PC-3 (cell line): ENCODE results near the gene XPR1. TPM values are rescaled to one million over a fixed set of nuclear protein-coding genes. Genes with fewer than 3 reads are reported as not detected.

Experiments
- ATAC-seq: fragments of 200-7000 bp; cut with Tn5 transposase; 2 replicates; pipeline ENCODE4 v1.9.1; 2020; ENCODE audit warnings: mild to moderate bottlenecking, moderate library complexity
- BruUV-seq: library from RNA; stranded (reverse); fragments of 400-500 nt; replicated peaks from 2 replicates; lab custom pipeline; 2021; lab: Mats Ljungman, UMichigan
- CTCF ChIA-PET: fragments of 300-600 bp; sonication (Branson Sonifier 250); formaldehyde crosslinking; loops from one replicate; lab custom pipeline; 2022; ENCODE audit warnings: antibody characterized with exemption; lab: Charles Lee
- POLR2A ChIA-PET: fragments of 300-600 bp; sonication (Branson Sonifier 250); formaldehyde crosslinking; loops from one replicate; lab custom pipeline; 2022; ENCODE audit warnings: antibody characterized with exemption; ENCODE audit not compliant: unreplicated experiment; lab: Charles Lee
- DNase-seq: peaks from one replicate; pipeline ENCODE4 v3.0.0-alpha.2; 2015
- H2AFZ ChIP-seq: fragments of 300-600 bp; sonication (generic); 2 replicates; pipeline ENCODE4 v1.6.0; 2016; ENCODE audit warnings: antibody characterized with exemption, low read length
- H3F3A ChIP-seq: fragments of 300-600 bp; sonication (generic); one replicate; pipeline ENCODE4 v1.6.0; 2017; ENCODE audit warnings: antibody characterized with exemption, low read length, control low read depth, mild to moderate bottlenecking; ENCODE audit not compliant: unreplicated experiment
- H3K27ac ChIP-seq: fragments of 300-600 bp; sonication (generic); 2 replicates; pipeline ENCODE4 v1.5.1; 2016; ENCODE audit warnings: mild to moderate bottlenecking, low read length
- H3K27me3 ChIP-seq: fragments of 300-600 bp; sonication (generic); 2 replicates; pipeline ENCODE4 v1.6.1; 2016; ENCODE audit warnings: low read length, mixed read lengths
- H3K36me3 ChIP-seq: fragments of 300-600 bp; sonication (generic); 2 replicates; pipeline ENCODE4 v1.6.1; 2016; ENCODE audit warnings: low read depth, mixed run types, low read length, mixed read lengths
- H3K4me1 ChIP-seq: fragments of 300-600 bp; sonication (generic); 2 replicates; pipeline ENCODE4 v1.5.1; 2016; ENCODE audit warnings: low read length; ENCODE audit not compliant: insufficient read depth
- H3K4me2 ChIP-seq: fragments of 300-600 bp; sonication (generic); 2 replicates; pipeline ENCODE4 v1.6.0; 2016; ENCODE audit warnings: low read length
- H3K4me3 ChIP-seq: fragments of 300-600 bp; sonication (generic); 2 replicates; pipeline ENCODE4 v1.5.1; 2016; ENCODE audit warnings: mild to moderate bottlenecking, low read length, mixed read lengths
- H3K79me2 ChIP-seq: fragments of 300-600 bp; sonication (generic); 2 replicates; pipeline ENCODE4 v1.6.1; 2017; ENCODE audit warnings: low read length, mixed read lengths
- H3K9ac ChIP-seq: fragments of 300-600 bp; sonication (generic); 2 replicates; pipeline ENCODE4 v1.6.0; 2016; ENCODE audit warnings: mild to moderate bottlenecking, low read length
- H3K9me2 ChIP-seq: fragments of 300-600 bp; sonication (generic); replicated peaks from 2 replicates; pipeline ENCODE4 v1.6.1; 2016; ENCODE audit warnings: mixed run types, low read length, mixed read lengths
- H3K9me3 ChIP-seq: fragments of 300-600 bp; sonication (generic); 2 replicates; pipeline ENCODE4 v1.6.1; 2016; ENCODE audit warnings: low read length, mixed read lengths
- H4K20me1 ChIP-seq: fragments of 300-600 bp; sonication (generic); 2 replicates; pipeline ENCODE4 v1.6.1; 2016; ENCODE audit warnings: low read length, mixed read lengths
- EZH2 ChIP-seq: fragments of 300-600 bp; sonication (generic); IDR thresholded peaks from one replicate; pipeline ENCODE4 v1.6.1; 2017; ENCODE audit warnings: antibody characterized with exemption, mild to moderate bottlenecking, low read length; ENCODE audit not compliant: unreplicated experiment
- EZH2phosphoT487 ChIP-seq: fragments of 300-600 bp; sonication (generic); IDR thresholded peaks from 2 replicates; pipeline ENCODE4 v1.6.1; 2018; ENCODE audit warnings: mild to moderate bottlenecking, antibody characterized with exemption, low read length, borderline replicate concordance
- intact Hi-C: fragments of 100-400 bp; cut with micrococcal nuclease; formaldehyde crosslinking; loops from 2 replicates; pipeline ENCODE4 v1.9.0; 2023
- total RNA-seq: library from RNA; depleted of rRNA; stranded (reverse); fragments of >200 nt; gene quantifications from 2 replicates; pipeline ENCODE4 v1.2.3, GENCODE V29; 2014
- TF ChIP-seq, protein P1 (sequence below): fragments of 300-600 bp; sonication (generic); conservative IDR thresholded peaks from 2 replicates; pipeline ENCODE4 v1.5.1; 2017; ENCODE audit warnings: antibody characterized with exemption, low read depth, mild to moderate bottlenecking, low read length

Gene XPR1
- total RNA-seq, 1 experiment from 2014 or later = 8.2 TPM

DNA sequence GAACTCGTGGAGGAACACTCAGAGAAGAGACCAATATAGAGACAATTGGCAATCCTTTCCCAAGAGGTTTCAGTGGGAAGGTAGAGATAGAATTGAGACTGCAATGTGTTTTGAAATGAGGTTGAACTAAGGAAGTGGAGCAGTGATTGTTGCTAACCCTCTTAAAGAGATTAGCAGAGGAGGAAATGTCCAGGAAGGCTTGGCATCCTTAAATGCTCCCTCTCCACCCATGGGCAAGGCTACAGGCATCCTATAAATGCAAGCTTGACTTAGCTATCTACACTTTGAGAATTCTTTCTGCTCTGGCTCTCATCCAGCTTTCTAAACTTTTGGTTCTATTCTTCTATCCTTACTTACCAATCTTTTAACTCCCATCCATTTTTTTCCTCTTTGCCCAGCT is 30.3 kb upstream of the XPR1 start:
- no peak for DNase-seq
- Histone ChIP-seq H2AFZ (no peak overlapping the region), H3F3A (no peaks in the 10 kb centered on the region), H3K9me3 (no peaks in the 10 kb centered on the region), H3K4me1 (no peaks in the 10 kb centered on the region), H4K20me1 (no peaks in the 10 kb centered on the region), H3K9me2 (no peaks in the 10 kb centered on the region), H3K4me3 (no peak overlapping the region), H3K27ac (no peak overlapping the region), H3K27me3 (no peaks in the 10 kb centered on the region), H3K9ac (no peak overlapping the region), H3K79me2 (no peaks in the 10 kb centered on the region), H3K4me2 (no peak overlapping the region), H3K36me3 (no peaks in the 10 kb centered on the region)
- ATAC-seq = no peak
- CTCF ChIA-PET = no interaction called here
- TF ChIP-seq EZH2phosphoT487 (no peak), EZH2 (no peak)
- TF ChIP-seq, protein P1, sequence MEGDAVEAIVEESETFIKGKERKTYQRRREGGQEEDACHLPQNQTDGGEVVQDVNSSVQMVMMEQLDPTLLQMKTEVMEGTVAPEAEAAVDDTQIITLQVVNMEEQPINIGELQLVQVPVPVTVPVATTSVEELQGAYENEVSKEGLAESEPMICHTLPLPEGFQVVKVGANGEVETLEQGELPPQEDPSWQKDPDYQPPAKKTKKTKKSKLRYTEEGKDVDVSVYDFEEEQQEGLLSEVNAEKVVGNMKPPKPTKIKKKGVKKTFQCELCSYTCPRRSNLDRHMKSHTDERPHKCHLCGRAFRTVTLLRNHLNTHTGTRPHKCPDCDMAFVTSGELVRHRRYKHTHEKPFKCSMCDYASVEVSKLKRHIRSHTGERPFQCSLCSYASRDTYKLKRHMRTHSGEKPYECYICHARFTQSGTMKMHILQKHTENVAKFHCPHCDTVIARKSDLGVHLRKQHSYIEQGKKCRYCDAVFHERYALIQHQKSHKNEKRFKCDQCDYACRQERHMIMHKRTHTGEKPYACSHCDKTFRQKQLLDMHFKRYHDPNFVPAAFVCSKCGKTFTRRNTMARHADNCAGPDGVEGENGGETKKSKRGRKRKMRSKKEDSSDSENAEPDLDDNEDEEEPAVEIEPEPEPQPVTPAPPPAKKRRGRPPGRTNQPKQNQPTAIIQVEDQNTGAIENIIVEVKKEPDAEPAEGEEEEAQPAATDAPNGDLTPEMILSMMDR = no peak
- no TSS peak for BruUV-seq
- POLR2A ChIA-PET = no interaction called here
- intact Hi-C loops = no loop called here

DNA sequence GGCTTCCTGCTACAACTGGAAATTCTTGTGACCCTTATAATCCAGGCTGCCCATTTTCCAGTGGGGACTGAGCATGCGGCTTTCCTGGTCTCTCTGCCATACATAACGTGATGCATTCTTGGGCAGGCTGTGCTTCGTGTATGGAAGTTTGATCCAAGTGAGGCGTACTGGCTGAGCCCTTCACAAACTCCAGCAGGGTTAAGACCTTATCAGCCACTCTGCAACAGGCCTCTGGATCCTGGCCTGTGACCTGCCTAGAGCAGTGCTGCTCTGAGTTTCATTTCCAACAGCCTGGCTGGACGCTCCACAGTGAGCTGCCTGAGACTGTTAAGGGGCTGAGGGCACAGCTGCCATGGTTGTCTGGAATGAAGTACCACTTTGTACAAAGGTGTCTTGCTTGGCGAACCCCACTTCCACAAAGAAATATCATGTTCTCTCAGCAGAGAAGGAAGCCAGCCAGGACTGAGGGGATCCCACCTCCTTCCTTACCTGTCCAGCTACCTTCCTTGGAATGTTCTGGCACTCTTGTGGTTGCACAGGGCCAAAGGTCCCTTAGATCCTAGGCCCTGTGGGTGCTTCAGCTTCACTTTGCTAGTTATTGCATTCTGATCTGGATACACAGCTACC is 28.5 kb upstream of the XPR1 start:
- ChIA-PET POLR2A (no interaction called here), CTCF (no interaction called here)
- TF ChIP-seq EZH2phosphoT487 (no peak), EZH2 (no peak)
- TF ChIP-seq, protein P1 = no peak
- Histone ChIP-seq H3K36me3 (no peaks in the 10 kb centered on the region), H3K4me2 (no peak overlapping the region), H3K4me3 (no peak overlapping the region), H3K79me2 (no peaks in the 10 kb centered on the region), H3K27ac (no peak overlapping the region), H3F3A (no peaks in the 10 kb centered on the region), H3K9me3 (no peaks in the 10 kb centered on the region), H3K9ac (no peak overlapping the region), H4K20me1 (no peaks in the 10 kb centered on the region), H2AFZ (no peak overlapping the region), H3K27me3 (no peaks in the 10 kb centered on the region), H3K4me1 (no peaks in the 10 kb centered on the region), H3K9me2 (no peaks in the 10 kb centered on the region)
- intact Hi-C loops = no loop called here
- BruUV-seq = no TSS peak
- ATAC-seq (no peak), DNase-seq (no peak)

GRCh38 chr1:180603850-180604226 is 28.0 kb upstream of the XPR1 start:
- H3K27ac ChIP-seq = no peak overlapping the region
- BruUV-seq = no TSS peak
- CTCF ChIA-PET = no interaction called here

More at GRCh38 chr1:180603850-180604226, 28.0 kb upstream of the XPR1 start:
- intact Hi-C loops = no loop called here
- POLR2A ChIA-PET = no interaction called here
- DNase-seq = no peak
- Histone ChIP-seq H2AFZ (no peak overlapping the region), H3K36me3 (no peaks in the 10 kb centered on the region), H4K20me1 (no peaks in the 10 kb centered on the region), H3K4me2 (no peak overlapping the region), H3K27me3 (no peaks in the 10 kb centered on the region), H3K4me3 (no peak overlapping the region), H3K9me2 (no peaks in the 10 kb centered on the region), H3K4me1 (no peaks in the 10 kb centered on the region), H3K79me2 (no peaks in the 10 kb centered on the region), H3F3A (no peaks in the 10 kb centered on the region), H3K9ac (no peak overlapping the region), H3K9me3 (no peaks in the 10 kb centered on the region)
- TF ChIP-seq, protein P1 = no peak
- TF ChIP-seq EZH2 = no peak
- no peak for TF ChIP-seq EZH2phosphoT487
- no peak for ATAC-seq
